Tibial artery (tissue), 4 donors: ENCODE measurements around the gene SORBS2.
A peak's percentile ranks its signal among the peaks of the same experiment; 100 is the strongest.

ENCODE experiments used
- DNase-seq, 2 donors: peaks; one replicate each; pipeline ENCODE4 v3.0.0-alpha.2; 2019
- H3K27ac ChIP-seq, 2 donors: fragments of 200-600 bp; sonication (generic) in 1 of 2; 1 replicate in 1 of 2; 2 replicates in 1 of 2; pipeline ENCODE4 v1.5.1; 2018 to 2019; ENCODE audit warnings: mild to moderate bottlenecking in 1 of 2
- H3K27me3 ChIP-seq, 2 donors: fragments of 200-600 bp; sonication (generic) in 1 of 2; one replicate each; pipeline versions ENCODE4 v1.5.1 to v1.6.0; 2016 to 2019
- H3K36me3 ChIP-seq, 3 donors: fragments of 200-600 bp; sonication (generic) in 2 of 3; one replicate each; pipeline ENCODE4 v1.5.1; 2016 to 2019; ENCODE audit warnings: mild to moderate bottlenecking in 2 of 3
- H3K4me1 ChIP-seq, 4 donors: fragments of 200-600 bp; sonication (generic) in 2 of 4; 1 replicate in 3 of 4; 2 replicates in 1 of 4; pipeline ENCODE4 v1.5.1; 2016 to 2019
- H3K4me3 ChIP-seq, 2 donors: fragments of 200-600 bp; sonication (generic) in 1 of 2; 1 replicate in 1 of 2; 2 replicates in 1 of 2; pipeline ENCODE4 v1.5.1; 2018 to 2019; ENCODE audit warnings: mild to moderate bottlenecking in 2 of 2
- H3K9me3 ChIP-seq, 3 donors: fragments of 200-600 bp; sonication (generic) in 1 of 3; one replicate each; pipeline ENCODE4 v1.5.1; 2016 to 2019
- CTCF ChIP-seq, 2 experiments: fragments of 200-600 bp in 1 of 2; fragments of 450-650 bp in 1 of 2; IDR thresholded peaks; one replicate each; pipeline ENCODE4 v1.5.1; 2017 to 2019; ENCODE audit warnings: antibody characterized with exemption in 2 of 2, mild to moderate bottlenecking in 1 of 2, moderate library complexity in 1 of 2
- intact Hi-C: fragments of 100-400 bp; cut with DNase I; formaldehyde crosslinking; loops from one replicate; pipeline ENCODE4 v1.15.0; 2023; ENCODE audit warnings: low total_unique reads

Gene SORBS2

GRCh38 chr4:185801471-185801870 is 10.5 kb downstream of the SORBS2 start:
- no peak overlapping the region for H3K4me3 ChIP-seq
- intact Hi-C loops = no loop called here

GRCh38 chr4:185800266-185800945 is 11.6 kb downstream of the SORBS2 start:
- intact Hi-C loops = no loop called here
- no peaks in the 10 kb centered on the region for H3K36me3 ChIP-seq
- no peaks in the 10 kb centered on the region for H3K27me3 ChIP-seq
- H3K4me1 ChIP-seq = peaks cover 0 to 31% (median 2%) of the 10 kb centered on the region in 4 donors
- no peak for DNase-seq
- TF ChIP-seq CTCF (IDR thresholded peaks at IDR 0.05) = no peak
- no peak overlapping the region for H3K27ac ChIP-seq
- H3K9me3 ChIP-seq = no peaks in the 10 kb centered on the region
- no peak overlapping the region for H3K4me3 ChIP-seq

More at GRCh38 chr4:185801471-185801870, 10.5 kb downstream of the SORBS2 start:
- Histone ChIP-seq H3K4me1 (peaks cover 0 to 22% (median 2%) of the 10 kb centered on the region in 4 donors), H3K36me3 (no peaks in the 10 kb centered on the region), H3K27me3 (no peaks in the 10 kb centered on the region), H3K27ac (no peak overlapping the region), H3K9me3 (no peaks in the 10 kb centered on the region)
- no peak for TF ChIP-seq CTCF (IDR thresholded peaks at IDR 0.05)
- no peak for DNase-seq

- no peaks in the 10 kb centered on the region for H3K9me3 ChIP-seq
- peaks cover 0 to 41% (median 3%) of the 10 kb centered on the region in 4 donors for H3K4me1 ChIP-seq
- no peak for TF ChIP-seq CTCF (IDR thresholded peaks at IDR 0.05)
- DNase-seq = no peak
- H3K36me3 ChIP-seq = no peaks in the 10 kb centered on the region
- no peak overlapping the region for H3K4me3 ChIP-seq
- intact Hi-C loops = no loop called here
- no peaks in the 10 kb centered on the region for H3K27me3 ChIP-seq
- H3K27ac ChIP-seq = peak overlapping the region in 1 of 2 donors; percentile 41
These were observed 12.6 kb downstream of the SORBS2 start for GRCh38 chr4:185799442-185799841.

- no peak overlapping the region for H3K4me3 ChIP-seq
- intact Hi-C loops = no loop called here
- no peaks in the 10 kb centered on the region for H3K9me3 ChIP-seq
- DNase-seq = no peak
- H3K27ac ChIP-seq = peak overlapping the region in 1 of 2 donors; percentile 41
- no peak for TF ChIP-seq CTCF (IDR thresholded peaks at IDR 0.05)
- peaks cover 0 to 58% (median 14%) of the 10 kb centered on the region in 4 donors for H3K4me1 ChIP-seq
- no peaks in the 10 kb centered on the region for H3K27me3 ChIP-seq
- H3K36me3 ChIP-seq = no peaks in the 10 kb centered on the region
These were observed 14.2 kb downstream of the SORBS2 start for GRCh38 chr4:185797596-185798338.

GRCh38 chr4:185797018-185797417 is 15.0 kb downstream of the SORBS2 start:
- DNase-seq = no peak
- H3K9me3 ChIP-seq = no peaks in the 10 kb centered on the region
- no peak overlapping the region for H3K4me3 ChIP-seq
- no peak for TF ChIP-seq CTCF (IDR thresholded peaks at IDR 0.05)
- no peaks in the 10 kb centered on the region for H3K36me3 ChIP-seq
- intact Hi-C loops = no loop called here
- H3K4me1 ChIP-seq = peaks cover 0 to 65% (median 19%) of the 10 kb centered on the region in 4 donors
- H3K27me3 ChIP-seq = no peaks in the 10 kb centered on the region
- H3K27ac ChIP-seq = peak overlapping the region in 1 of 2 donors; percentile 41
